CD4-positive, alpha-beta T cell (primary cell): Measurements from ENCODE around the gene HDAC7. TPM values are rescaled to one million over a fixed set of nuclear protein-coding genes. Genes with fewer than 3 reads are reported as not detected.

Experiments
- ATAC-seq: fragments of 200-7000 bp; cut with Tn5 transposase; one replicate; pipeline ENCODE4 v1.10.0; 2022; ENCODE audit warnings: mild to moderate bottlenecking; ENCODE audit not compliant: poor library complexity
- CTCF ChIA-PET: fragments of 350-600 bp; sonication (Branson Sonifier 250); formaldehyde crosslinking; loops from one replicate; lab custom pipeline; 2021; ENCODE audit warnings: antibody characterized with exemption, inconsistent platforms; lab: Charles Lee
- POLR2A ChIA-PET: fragments of 350-600 bp; sonication (Branson Sonifier 250); formaldehyde crosslinking; loops from one replicate; lab custom pipeline; 2021; ENCODE audit warnings: antibody characterized with exemption, inconsistent platforms; lab: Charles Lee
- DNase-seq, 14 experiments: peaks; one replicate each; pipeline ENCODE4 v3.0.0-alpha.2; 2013 to 2020; ENCODE audit warnings: mixed read lengths in 2 of 14
- H3K27ac ChIP-seq, 2 donors: one replicate each; pipeline versions ENCODE4 v1.5.1 to v1.7.0; 2013; ENCODE audit warnings: low read length in 2 of 2, low read depth in 1 of 2, mild to moderate bottlenecking in 1 of 2
- H3K27me3 ChIP-seq, 2 experiments: 1 replicate in 1 of 2; 2 replicates in 1 of 2; pipeline versions ENCODE4 v1.6.1 to v1.7.0; 2013; ENCODE audit warnings: low read length in 2 of 2, control low read depth in 1 of 2, mild to moderate bottlenecking in 1 of 2, moderate library complexity in 1 of 2; ENCODE audit not compliant: insufficient read depth in 2 of 2, control insufficient read depth in 1 of 2
- H3K36me3 ChIP-seq: one replicate; pipeline ENCODE4 v1.6.1; 2013; ENCODE audit warnings: low read length, control low read depth; ENCODE audit not compliant: insufficient read depth
- H3K4me1 ChIP-seq: one replicate; pipeline ENCODE4 v1.6.1; 2013; ENCODE audit warnings: low read length, control low read depth; ENCODE audit not compliant: insufficient read depth
- H3K4me3 ChIP-seq: one replicate; pipeline ENCODE4 v1.5.1; 2013; ENCODE audit warnings: mild to moderate bottlenecking, low read length, moderate library complexity
- H3K9me3 ChIP-seq, 2 experiments: 1 replicate in 1 of 2; 2 replicates in 1 of 2; pipeline versions ENCODE4 v1.6.1 to v1.7.0; 2013; ENCODE audit warnings: low read length in 2 of 2, mild to moderate bottlenecking in 2 of 2, control low read depth in 1 of 2, moderate library complexity in 1 of 2; ENCODE audit not compliant: control insufficient read depth in 1 of 2, insufficient read depth in 1 of 2
- H3K27ac Mint-ChIP-seq: one replicate; pipeline ENCODE4 v1.8.0; 2020; ENCODE audit warnings: mixed read lengths
- H3K27me3 Mint-ChIP-seq: one replicate; pipeline ENCODE4 v1.8.0; 2021; ENCODE audit warnings: mixed read lengths
- H3K36me3 Mint-ChIP-seq: one replicate; pipeline ENCODE4 v1.8.0; 2021; ENCODE audit warnings: low read depth, mixed read lengths
- H3K4me1 Mint-ChIP-seq: one replicate; pipeline ENCODE4 v1.8.0; 2021; ENCODE audit warnings: low read depth, mixed read lengths
- H3K4me3 Mint-ChIP-seq: one replicate; pipeline ENCODE4 v1.8.0; 2020; ENCODE audit warnings: mild to moderate bottlenecking, mixed read lengths
- H3K9me3 Mint-ChIP-seq: one replicate; pipeline ENCODE4 v1.8.0; 2020; ENCODE audit warnings: mixed read lengths
- CTCF ChIP-seq: fragments of 200-600 bp; IDR thresholded peaks from one replicate; pipeline ENCODE4 v1.8.0; 2022; ENCODE audit warnings: antibody characterized with exemption, mild to moderate bottlenecking
- intact Hi-C, 2 experiments: fragments of 100-400 bp; cut with DNase I in 1 of 2; cut with micrococcal nuclease in 1 of 2; formaldehyde crosslinking; loops; one replicate each; pipeline versions ENCODE4 v1.15.1 to v1.9.0; 2023 to 2025; cut with DNase I, micrococcal nuclease
- total RNA-seq, 174 experiments: library from RNA in 2 of 174; stranded (reverse) in 2 of 174; gene quantifications; one replicate each; pipeline ENCODE4 v1.2.3 and lab custom pipeline; 2021 to 2026

Gene HDAC7
- total RNA-seq, 2 experiments from 2014 or later: 116 to 122 TPM

GRCh38 chr12:47832263-47832933, 12.7 kb upstream of the HDAC7 start:
- Histone ChIP-seq H3K9me3 (no peaks in the 10 kb centered on the region), H3K4me1 (peaks cover 91% of the 10 kb centered on the region), H3K36me3 (no peaks in the 10 kb centered on the region), H3K4me3 (peak overlapping the region; percentile 23), H3K27me3 (no peaks in the 10 kb centered on the region), H3K27ac (peak overlapping the region; percentile 65 to 69)
- H3K27me3 Mint-ChIP-seq: no peaks in the 10 kb centered on the region
- no peaks in the 10 kb centered on the region for H3K9me3 Mint-ChIP-seq
- peaks cover 93% of the 10 kb centered on the region for H3K4me1 Mint-ChIP-seq
- peak overlapping the region; percentile 90 for H3K27ac Mint-ChIP-seq
- H3K36me3 Mint-ChIP-seq: no peaks in the 10 kb centered on the region
- TF ChIP-seq CTCF: no peak
- intact Hi-C loops: loop anchor here in 1 of 2 experiments (2.0 kb wide), 1 partner anchor 14 kb away; the partner anchor contains the start of gene HDAC7
- H3K4me3 Mint-ChIP-seq: peak overlapping the region; percentile 61
- ChIA-PET CTCF (interaction anchor here (0.5 to 13.5 kb wide), 10 partner anchors 8 to 465 kb away, joined by 3 to 164 read pairs (median 4); partner anchors contain the start of gene HDAC7), POLR2A (interaction anchor here (0.6 to 16.4 kb wide), 11 partner anchors 8 to 126 kb away, joined by 3 to 274 read pairs (median 5); partner anchors contain the start of genes HDAC7, RAPGEF3 and RPAP3)
- DNase-seq (peak in 4 of 14 experiments; percentile 32 to 51 (median 44)), ATAC-seq (peak; percentile 27)

- Histone ChIP-seq H3K36me3 (no peaks in the 10 kb centered on the region), H3K9me3 (no peaks in the 10 kb centered on the region), H3K27ac (no peak overlapping the region), H3K4me1 (peaks cover 99% of the 10 kb centered on the region), H3K4me3 (no peak overlapping the region), H3K27me3 (no peaks in the 10 kb centered on the region)
- ATAC-seq: no peak
- no peak for DNase-seq
- intact Hi-C loops: loop anchor here in 1 of 2 experiments (10.0 kb wide), 1 partner anchor 1615 kb away; no protein-coding TSS in a partner anchor
- no peaks in the 10 kb centered on the region for H3K36me3 Mint-ChIP-seq
- ChIA-PET POLR2A (interaction anchor here (1.0 to 16.4 kb wide), 5 partner anchors 9 to 75 kb away, joined by 3 to 274 read pairs (median 7); partner anchors contain the start of genes HDAC7 and VDR), CTCF (interaction anchor here (1.2 to 13.5 kb wide), 3 partner anchors 9 to 87 kb away, joined by 4 to 164 read pairs (median 17); partner anchors contain the start of gene HDAC7)
- no peak for TF ChIP-seq CTCF
- H3K4me1 Mint-ChIP-seq: peaks cover 92% of the 10 kb centered on the region
- H3K27ac Mint-ChIP-seq: peak overlapping the region; percentile 81
- no peaks in the 10 kb centered on the region for H3K9me3 Mint-ChIP-seq
- H3K4me3 Mint-ChIP-seq: peak overlapping the region; percentile 27
- H3K27me3 Mint-ChIP-seq: no peaks in the 10 kb centered on the region
These were observed 9.9 kb upstream of the HDAC7 start for GRCh38 chr12:47829584-47829983.

- H3K4me1 Mint-ChIP-seq: peaks cover 92% of the 10 kb centered on the region
- Histone ChIP-seq H3K4me3 (no peak overlapping the region), H3K4me1 (peaks cover 99% of the 10 kb centered on the region), H3K27ac (no peak overlapping the region), H3K9me3 (no peaks in the 10 kb centered on the region), H3K36me3 (no peaks in the 10 kb centered on the region), H3K27me3 (no peaks in the 10 kb centered on the region)
- no peaks in the 10 kb centered on the region for H3K27me3 Mint-ChIP-seq
- TF ChIP-seq CTCF: no peak
- DNase-seq (peak in 2 of 14 experiments; percentile 24 to 45), ATAC-seq (no peak)
- intact Hi-C loops: loop anchor here in 1 of 2 experiments (10.0 kb wide), 1 partner anchor 1614 kb away; no protein-coding TSS in a partner anchor
- ChIA-PET POLR2A (interaction anchor here (1.2 to 16.4 kb wide), 5 partner anchors 9 to 76 kb away, joined by 3 to 274 read pairs (median 7); partner anchors contain the start of genes HDAC7 and VDR), CTCF (interaction anchor here (1.9 to 13.5 kb wide), 3 partner anchors 9 to 19 kb away, joined by 4 to 164 read pairs (median 17); partner anchors contain the start of gene HDAC7)
- H3K36me3 Mint-ChIP-seq: no peaks in the 10 kb centered on the region
- H3K27ac Mint-ChIP-seq: peak overlapping the region; percentile 81
- peak overlapping the region; percentile 27 for H3K4me3 Mint-ChIP-seq
- no peaks in the 10 kb centered on the region for H3K9me3 Mint-ChIP-seq
These were observed 9.3 kb upstream of the HDAC7 start for GRCh38 chr12:47828976-47829482.
